Cardiac septum (tissue), 1 donor: ENCODE data around the gene CAMSAP3. TPM values are rescaled to one million over a fixed set of nuclear protein-coding genes. Genes with fewer than 3 reads are reported as not detected.

Experiments used
- DNase-seq: peaks from one replicate; pipeline ENCODE4 v3.0.0-alpha.2; 2020; ENCODE audit warnings: low spot score
- intact Hi-C: fragments of 100-400 bp; cut with DNase I; formaldehyde crosslinking; loops from one replicate; pipeline ENCODE4 v1.14.0; 2022
- long read RNA-seq: library from polyadenylated mRNA; unstranded; transcript quantifications from one replicate; pipeline ENCODE4 v2.0.0, GENCODE V29; 2021
- total RNA-seq: library from RNA; stranded (reverse); fragmentation: NEBNext Ultra II Directional; extraction: Animal tissue kit (Norgen Biotek cat#: 25700); gene quantifications from one replicate; pipeline ENCODE4 v1.2.1, GENCODE V29; 2021
- donor health status: DM: no; HTN: no; CAD: no.

Gene CAMSAP3
- total RNA-seq, result not detected
- long read RNA-seq, partial matches to known transcripts, result 1 of 1 reads
- long read RNA-seq, other reads (novel, unspliced or antisense), result 0 of 1 reads

GRCh38 chr19:7595466-7596133, at the start of gene CAMSAP3:
CAMSAP3 (plus strand) TSS chr19:7595863; CDS start chr19:7596003, 140 bp downstream.
- intact Hi-C loops, result no loop called here
- DNase-seq, result no peak

- DNase-seq, result no peak
- intact Hi-C loops, result no loop called here
Observed at GRCh38 chr19:7545904-7546303, 49.8 kb upstream of the CAMSAP3 start.

- intact Hi-C loops, result no loop called here
- DNase-seq, result no peak
Observed at GRCh38 chr19:7547159-7547558, 48.5 kb upstream of the CAMSAP3 start.

- intact Hi-C loops, result no loop called here
- no peak for DNase-seq
Observed at GRCh38 chr19:7549429-7550148, 46.1 kb upstream of the CAMSAP3 start.

- intact Hi-C loops, result no loop called here
- DNase-seq, result no peak
Observed at GRCh38 chr19:7550169-7550770, 45.4 kb upstream of the CAMSAP3 start.

GRCh38 chr19:7550987-7551761, 44.5 kb upstream of the CAMSAP3 start:
- intact Hi-C loops, result loop anchor here (1.0 kb wide), 1 partner anchor 16 kb away; the partner anchor contains the start of gene PNPLA6

GRCh38 chr19:7552781-7553180, 42.9 kb upstream of the CAMSAP3 start:
- no peak for DNase-seq
- intact Hi-C loops, result no loop called here

More at GRCh38 chr19:7550987-7551761, 44.5 kb upstream of the CAMSAP3 start:
- no peak for DNase-seq

- no peak for DNase-seq
- intact Hi-C loops, result no loop called here
Observed at GRCh38 chr19:7554565-7554964, 41.1 kb upstream of the CAMSAP3 start.

GRCh38 chr19:7554990-7555864, 40.4 kb upstream of the CAMSAP3 start:
- intact Hi-C loops, result no loop called here
- DNase-seq, result no peak

- no peak for DNase-seq
- intact Hi-C loops, result no loop called here
Observed at GRCh38 chr19:7556696-7557315, 38.9 kb upstream of the CAMSAP3 start.

GRCh38 chr19:7558667-7559066, 37.0 kb upstream of the CAMSAP3 start:
- DNase-seq, result no peak
- intact Hi-C loops, result no loop called here

- DNase-seq, result no peak
- intact Hi-C loops, result no loop called here
Observed at GRCh38 chr19:7559102-7559501, 36.6 kb upstream of the CAMSAP3 start.

GRCh38 chr19:7560255-7560654, 35.4 kb upstream of the CAMSAP3 start:
- intact Hi-C loops, result no loop called here
- no peak for DNase-seq

GRCh38 chr19:7561325-7561724, 34.3 kb upstream of the CAMSAP3 start:
- no peak for DNase-seq
- intact Hi-C loops, result no loop called here

- intact Hi-C loops, result no loop called here
- DNase-seq, result no peak
Observed at GRCh38 chr19:7562646-7563393, 32.8 kb upstream of the CAMSAP3 start.

GRCh38 chr19:7564866-7565265, 30.8 kb upstream of the CAMSAP3 start:
- DNase-seq, result no peak
- intact Hi-C loops, result loop anchor here (5.0 kb wide), 1 partner anchor 112 kb away; the partner anchor contains the start of gene MCEMP1

GRCh38 chr19:7565332-7565731, 30.3 kb upstream of the CAMSAP3 start:
- no peak for DNase-seq
- intact Hi-C loops, result loop anchor here (5.0 kb wide), 1 partner anchor 112 kb away; the partner anchor contains the start of gene MCEMP1

GRCh38 chr19:7570761-7571160, 24.9 kb upstream of the CAMSAP3 start:
- no peak for DNase-seq
- intact Hi-C loops, result no loop called here
